Measurements from ENCODE around the gene ITGA6. TPM values are rescaled to one million over a fixed set of nuclear protein-coding genes. Genes with fewer than 3 reads are reported as not detected.

ITGA6 gene
- total RNA-seq, 1 donor from 2014 or later = 83.8 TPM

- Mint-ChIP-seq H3K4me3 (ENCODE audit: low read depth) (no peak overlapping the region), H3K27ac (no peak overlapping the region), H3K27me3 (no peaks in the 10 kb centered on the region), H3K36me3 (ENCODE audit: insufficient read depth) (no peaks in the 10 kb centered on the region), H3K9me3 (ENCODE audit: low read depth) (no peaks in the 10 kb centered on the region), H3K4me1 (ENCODE audit: low read depth) (peaks cover 7% of the 10 kb centered on the region)
- TF ChIP-seq CTCF (IDR thresholded peaks at IDR 0.05; ENCODE audit: unreplicated experiment) = no peak
- no peak for DNase-seq (ENCODE audit: low spot score, unreplicated experiment)
Measured at GRCh38 chr2:172405673-172406072, 21.7 kb upstream of the ITGA6 start.

GRCh38 chr2:172408143-172408766 lies 19.1 kb upstream of the ITGA6 start:
- no peak for DNase-seq (ENCODE audit: low spot score, unreplicated experiment)
- Mint-ChIP-seq H3K27ac (no peak overlapping the region), H3K9me3 (ENCODE audit: low read depth) (no peaks in the 10 kb centered on the region), H3K4me1 (ENCODE audit: low read depth) (peaks cover 7% of the 10 kb centered on the region), H3K4me3 (ENCODE audit: low read depth) (no peak overlapping the region), H3K27me3 (no peaks in the 10 kb centered on the region), H3K36me3 (ENCODE audit: insufficient read depth) (no peaks in the 10 kb centered on the region)
- TF ChIP-seq CTCF (IDR thresholded peaks at IDR 0.05; ENCODE audit: unreplicated experiment) = no peak

DNA sequence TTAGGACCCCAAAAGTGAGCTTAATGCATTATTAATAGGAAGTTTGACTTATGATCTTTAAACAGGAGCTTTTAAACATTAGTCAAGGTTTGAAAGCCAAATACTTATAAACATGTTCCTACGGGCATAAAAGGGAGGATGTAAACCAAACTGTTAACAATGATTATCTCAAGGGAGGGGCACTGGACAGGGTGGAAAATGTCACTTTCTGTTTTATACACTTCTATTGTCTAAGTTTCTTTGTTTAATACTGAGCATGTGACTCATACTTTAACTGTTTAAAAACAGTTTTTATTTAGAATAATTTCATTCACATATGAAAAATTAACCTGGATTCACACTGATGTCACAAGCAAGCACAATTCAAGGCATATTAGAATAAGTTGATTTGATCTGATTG lies 18.3 kb upstream of the ITGA6 start:
- H3K4me1 Mint-ChIP-seq (ENCODE audit: low read depth) = peaks cover 5% of the 10 kb centered on the region
- no peak overlapping the region for H3K4me3 Mint-ChIP-seq (ENCODE audit: low read depth)
- no peaks in the 10 kb centered on the region for H3K27me3 Mint-ChIP-seq
- no peaks in the 10 kb centered on the region for H3K36me3 Mint-ChIP-seq (ENCODE audit: insufficient read depth)
- H3K9me3 Mint-ChIP-seq (ENCODE audit: low read depth) = no peaks in the 10 kb centered on the region
- no peak for DNase-seq (ENCODE audit: low spot score, unreplicated experiment)
- H3K27ac Mint-ChIP-seq = no peak overlapping the region
- no peak for TF ChIP-seq CTCF (IDR thresholded peaks at IDR 0.05; ENCODE audit: unreplicated experiment)

GRCh38 chr2:172412984-172413492 lies 14.3 kb upstream of the ITGA6 start:
- no peaks in the 10 kb centered on the region for H3K4me1 Mint-ChIP-seq (ENCODE audit: low read depth)
- no peaks in the 10 kb centered on the region for H3K36me3 Mint-ChIP-seq (ENCODE audit: insufficient read depth)
- H3K4me3 Mint-ChIP-seq (ENCODE audit: low read depth) = no peak overlapping the region
- no peaks in the 10 kb centered on the region for H3K27me3 Mint-ChIP-seq
- TF ChIP-seq CTCF (IDR thresholded peaks at IDR 0.05; ENCODE audit: unreplicated experiment) = no peak
- no peak overlapping the region for H3K27ac Mint-ChIP-seq
- H3K9me3 Mint-ChIP-seq (ENCODE audit: low read depth) = no peaks in the 10 kb centered on the region
- no peak for DNase-seq (ENCODE audit: low spot score, unreplicated experiment)

DNA sequence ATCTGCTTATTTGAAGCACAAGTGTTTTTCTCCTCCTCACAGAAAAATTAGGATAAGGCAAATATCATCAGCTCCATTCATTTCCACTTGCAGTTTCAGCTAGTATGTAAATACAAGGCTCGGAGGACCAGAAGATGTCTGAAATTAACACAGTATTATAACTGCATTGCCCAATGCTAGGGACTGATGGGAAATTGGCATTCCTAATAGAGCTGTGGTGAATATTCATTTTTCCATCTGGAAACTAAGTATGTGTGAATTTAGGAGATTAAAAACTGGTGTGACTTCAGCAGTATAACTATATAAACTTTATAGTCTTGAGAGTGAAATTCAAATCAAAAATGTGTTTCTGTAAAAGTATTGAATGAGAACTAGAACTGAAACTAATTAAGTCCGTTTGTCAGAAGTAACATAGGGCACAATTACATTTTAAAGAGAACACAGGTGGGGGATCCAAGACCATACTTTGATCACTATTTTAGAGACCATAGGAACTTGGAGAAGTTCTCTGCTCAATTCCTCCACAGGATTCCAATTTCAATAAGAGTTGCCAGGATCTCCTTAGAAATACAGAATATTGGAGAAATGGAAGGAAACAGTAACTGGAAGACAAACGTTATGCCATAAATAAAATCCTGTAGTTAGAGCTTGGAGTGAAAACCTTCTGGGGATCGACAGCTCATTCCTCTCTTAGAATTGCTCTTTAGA lies 12.1 kb upstream of the ITGA6 start:
- Mint-ChIP-seq H3K4me1 (ENCODE audit: low read depth) (no peaks in the 10 kb centered on the region), H3K4me3 (ENCODE audit: low read depth) (no peak overlapping the region), H3K27me3 (peaks cover 4% of the 10 kb centered on the region), H3K27ac (no peak overlapping the region), H3K9me3 (ENCODE audit: low read depth) (peaks cover 4% of the 10 kb centered on the region), H3K36me3 (ENCODE audit: insufficient read depth) (no peaks in the 10 kb centered on the region)
- no peak for TF ChIP-seq CTCF (IDR thresholded peaks at IDR 0.05; ENCODE audit: unreplicated experiment)
- DNase-seq (ENCODE audit: low spot score, unreplicated experiment) = no peak
